Panc1 (cell line): ENCODE data around the gene STARD9.

Source experiments
- CTCF ChIP-seq: fragments of 450-650 bp; IDR thresholded peaks from 2 replicates; pipeline ENCODE4 v1.5.1; 2017; ENCODE audit warnings: mild to moderate bottlenecking
- POLR2AphosphoS5 ChIP-seq: IDR thresholded peaks from 2 replicates; pipeline ENCODE4 v1.6.1; 2012; ENCODE audit warnings: mild to moderate bottlenecking, low read depth, low read length, moderate library complexity
- SIN3A ChIP-seq: IDR thresholded peaks from 2 replicates; pipeline ENCODE4 v1.6.1; 2012; ENCODE audit warnings: low read depth, mild to moderate bottlenecking, low read length, moderate library complexity, borderline replicate concordance; ENCODE audit not compliant: insufficient read depth
- TCF7L2 ChIP-seq: IDR thresholded peaks from 2 replicates; pipeline ENCODE4 v1.6.1; 2011; ENCODE audit warnings: mild to moderate bottlenecking, low read depth, low read length, inconsistent platforms
- TF ChIP-seq, protein P1 (sequence below), 2 experiments: IDR thresholded peaks; 2 replicates each; pipeline ENCODE4 v1.6.1; 2011 to 2012; ENCODE audit warnings: low read depth in 2 of 2, control low read depth in 1 of 2, low read length in 1 of 2, mild to moderate bottlenecking in 1 of 2, moderate library complexity in 1 of 2; ENCODE audit not compliant: insufficient read depth in 1 of 2

- TF ChIP-seq CTCF = no peak
- TF ChIP-seq POLR2AphosphoS5 = no peak
- TF ChIP-seq, protein P1, sequence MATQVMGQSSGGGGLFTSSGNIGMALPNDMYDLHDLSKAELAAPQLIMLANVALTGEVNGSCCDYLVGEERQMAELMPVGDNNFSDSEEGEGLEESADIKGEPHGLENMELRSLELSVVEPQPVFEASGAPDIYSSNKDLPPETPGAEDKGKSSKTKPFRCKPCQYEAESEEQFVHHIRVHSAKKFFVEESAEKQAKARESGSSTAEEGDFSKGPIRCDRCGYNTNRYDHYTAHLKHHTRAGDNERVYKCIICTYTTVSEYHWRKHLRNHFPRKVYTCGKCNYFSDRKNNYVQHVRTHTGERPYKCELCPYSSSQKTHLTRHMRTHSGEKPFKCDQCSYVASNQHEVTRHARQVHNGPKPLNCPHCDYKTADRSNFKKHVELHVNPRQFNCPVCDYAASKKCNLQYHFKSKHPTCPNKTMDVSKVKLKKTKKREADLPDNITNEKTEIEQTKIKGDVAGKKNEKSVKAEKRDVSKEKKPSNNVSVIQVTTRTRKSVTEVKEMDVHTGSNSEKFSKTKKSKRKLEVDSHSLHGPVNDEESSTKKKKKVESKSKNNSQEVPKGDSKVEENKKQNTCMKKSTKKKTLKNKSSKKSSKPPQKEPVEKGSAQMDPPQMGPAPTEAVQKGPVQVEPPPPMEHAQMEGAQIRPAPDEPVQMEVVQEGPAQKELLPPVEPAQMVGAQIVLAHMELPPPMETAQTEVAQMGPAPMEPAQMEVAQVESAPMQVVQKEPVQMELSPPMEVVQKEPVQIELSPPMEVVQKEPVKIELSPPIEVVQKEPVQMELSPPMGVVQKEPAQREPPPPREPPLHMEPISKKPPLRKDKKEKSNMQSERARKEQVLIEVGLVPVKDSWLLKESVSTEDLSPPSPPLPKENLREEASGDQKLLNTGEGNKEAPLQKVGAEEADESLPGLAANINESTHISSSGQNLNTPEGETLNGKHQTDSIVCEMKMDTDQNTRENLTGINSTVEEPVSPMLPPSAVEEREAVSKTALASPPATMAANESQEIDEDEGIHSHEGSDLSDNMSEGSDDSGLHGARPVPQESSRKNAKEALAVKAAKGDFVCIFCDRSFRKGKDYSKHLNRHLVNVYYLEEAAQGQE (IDR thresholded peaks at IDR 0.05; ENCODE audit: insufficient read depth in 1 of 2, low read depth in 2 of 2, low read length in 1 of 2) = no peak
- TF ChIP-seq TCF7L2 = no peak
- no peak for TF ChIP-seq SIN3A
Observed at GRCh38 chr15:42604894-42605744, 29.7 kb downstream of the STARD9 start.
